CD4-positive, alpha-beta T cell treated with Interleukin-17A for 4 hours (primary cell): ENCODE measurements around the gene GCK.

Experiments
- DNase-seq: peaks from one replicate; pipeline ENCODE4 v3.0.0-alpha.2; 2020; ENCODE audit warnings: mixed read lengths

Gene GCK

GRCh38 chr7:44222074-44222473 is 32.8 kb upstream of the GCK start:
- no peak for DNase-seq

DNA sequence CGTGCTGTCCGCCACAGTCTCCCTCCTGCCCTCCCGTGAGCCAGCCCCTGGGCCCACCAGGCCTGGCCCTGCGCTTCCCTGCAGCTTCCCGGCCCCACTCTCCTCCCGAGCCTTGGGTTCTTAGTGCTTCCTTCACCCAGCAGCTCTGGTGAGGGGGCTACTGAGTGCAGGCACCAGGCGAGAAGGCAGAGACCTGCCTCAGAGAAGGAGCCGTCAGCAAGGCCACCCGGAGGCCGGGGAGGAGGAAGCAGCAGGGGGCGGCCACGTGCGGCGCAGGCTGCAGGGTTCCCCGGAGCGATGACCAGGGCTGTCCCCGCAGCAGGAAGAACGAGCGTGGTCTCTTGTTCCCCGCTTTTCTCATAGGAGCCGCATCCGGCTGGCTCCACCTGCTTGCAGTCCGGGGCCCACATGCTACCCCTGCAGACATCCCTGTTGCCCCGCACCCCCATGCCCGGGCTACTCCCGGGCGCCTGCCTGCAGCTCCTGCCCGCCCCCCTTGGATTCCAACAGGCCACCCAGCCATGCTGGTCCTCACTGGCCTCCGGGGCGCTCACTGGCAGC is 32.1 kb upstream of the GCK start:
- no peak for DNase-seq

DNA sequence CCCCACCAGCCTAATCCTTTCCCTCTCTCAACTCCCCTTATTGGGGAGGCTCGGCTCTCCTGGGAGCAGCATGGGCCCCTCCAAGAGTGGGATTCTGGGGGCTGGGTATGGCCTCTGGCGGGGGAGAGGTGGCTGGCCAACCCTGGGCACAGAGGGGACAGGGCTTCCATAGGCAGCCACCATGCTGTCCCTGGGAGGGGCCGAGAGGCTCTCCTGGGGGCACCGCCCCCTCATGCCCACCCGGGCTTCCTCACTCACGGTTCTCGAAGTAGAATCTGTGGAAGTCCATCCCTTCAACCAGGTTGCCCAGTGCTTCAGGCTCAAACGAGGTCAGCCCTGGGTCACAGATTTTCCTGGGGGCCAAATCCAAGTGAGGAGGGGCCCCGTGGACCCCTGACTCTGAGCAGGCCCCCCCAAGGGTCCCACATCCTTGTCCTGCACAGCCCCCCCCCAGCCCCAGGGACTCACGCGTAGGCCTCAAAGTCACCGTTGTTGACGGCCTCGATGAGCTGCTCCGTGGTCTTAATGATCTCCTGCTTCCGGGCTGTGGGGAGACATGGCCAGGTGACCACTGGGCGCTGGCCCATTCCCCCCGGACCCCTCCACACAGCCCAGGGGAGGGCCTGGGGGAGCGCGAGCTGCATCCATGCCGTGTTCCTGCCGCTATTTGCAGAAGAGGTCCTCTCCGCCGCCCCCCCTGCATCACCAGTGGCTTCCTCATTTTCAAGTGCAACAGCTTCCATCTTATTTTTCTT is 31.3 kb upstream of the GCK start:
- DNase-seq = no peak

DNA sequence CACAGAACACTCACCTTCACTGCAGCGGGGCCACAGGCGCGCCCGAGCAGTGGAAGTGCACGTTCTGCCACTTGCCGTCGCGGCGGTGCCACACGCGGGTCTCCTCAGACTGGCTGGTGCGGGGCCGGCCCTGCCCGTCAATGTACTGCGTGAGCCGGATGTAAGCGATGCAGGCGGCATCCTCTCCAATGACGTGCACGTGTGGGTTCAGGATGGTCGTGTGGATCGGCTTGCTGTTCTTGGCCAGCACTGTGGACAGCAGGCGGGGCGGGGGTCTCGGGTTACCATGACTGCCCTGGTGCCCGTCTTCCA is 30.8 kb upstream of the GCK start:
- DNase-seq = no peak

- DNase-seq = no peak
These were observed 30.3 kb upstream of the GCK start for GRCh38 chr7:44219371-44220045.

DNA sequence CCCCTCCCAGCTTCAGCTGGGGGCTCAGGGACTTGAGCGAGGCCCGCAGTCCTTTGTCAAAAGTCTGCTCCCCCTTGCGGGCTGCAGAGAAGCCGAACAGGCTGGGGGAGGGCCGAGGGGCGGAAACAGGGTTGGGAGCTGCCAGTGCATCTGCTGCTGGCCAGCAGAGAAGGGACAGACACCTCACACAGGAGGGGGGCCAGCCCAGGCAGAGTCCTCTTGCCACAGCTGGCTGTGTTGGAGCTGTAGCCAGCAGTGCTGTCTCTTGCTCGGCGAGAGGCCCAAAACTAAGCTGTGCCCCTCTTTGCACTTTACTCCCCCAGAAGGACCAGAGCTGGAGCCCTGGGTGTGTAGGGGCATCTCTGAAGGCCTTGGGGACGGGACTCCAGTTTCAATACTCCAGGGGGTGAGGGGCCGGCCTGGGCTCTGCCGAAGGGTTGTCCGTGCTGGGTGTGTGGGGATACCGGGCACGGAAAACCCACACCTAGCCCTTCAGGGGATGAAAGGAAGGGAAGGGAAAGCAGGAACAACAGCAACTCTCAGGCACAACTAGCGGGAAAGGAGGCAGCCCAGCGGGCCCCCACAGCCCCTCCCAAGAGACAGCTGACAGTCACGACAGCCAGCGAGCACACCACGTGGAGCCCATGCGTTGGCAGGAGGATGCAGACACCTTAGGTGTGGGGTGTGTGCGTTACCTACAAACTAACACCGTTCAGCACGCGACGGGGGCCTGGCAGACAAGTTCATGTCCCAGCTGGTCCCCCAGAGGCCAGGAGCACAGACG is 29.4 kb upstream of the GCK start:
- DNase-seq = no peak

GRCh38 chr7:44217852-44218402 is 28.7 kb upstream of the GCK start:
- no peak for DNase-seq

GRCh38 chr7:44217223-44217714 is 28.0 kb upstream of the GCK start:
- DNase-seq = no peak

DNA sequence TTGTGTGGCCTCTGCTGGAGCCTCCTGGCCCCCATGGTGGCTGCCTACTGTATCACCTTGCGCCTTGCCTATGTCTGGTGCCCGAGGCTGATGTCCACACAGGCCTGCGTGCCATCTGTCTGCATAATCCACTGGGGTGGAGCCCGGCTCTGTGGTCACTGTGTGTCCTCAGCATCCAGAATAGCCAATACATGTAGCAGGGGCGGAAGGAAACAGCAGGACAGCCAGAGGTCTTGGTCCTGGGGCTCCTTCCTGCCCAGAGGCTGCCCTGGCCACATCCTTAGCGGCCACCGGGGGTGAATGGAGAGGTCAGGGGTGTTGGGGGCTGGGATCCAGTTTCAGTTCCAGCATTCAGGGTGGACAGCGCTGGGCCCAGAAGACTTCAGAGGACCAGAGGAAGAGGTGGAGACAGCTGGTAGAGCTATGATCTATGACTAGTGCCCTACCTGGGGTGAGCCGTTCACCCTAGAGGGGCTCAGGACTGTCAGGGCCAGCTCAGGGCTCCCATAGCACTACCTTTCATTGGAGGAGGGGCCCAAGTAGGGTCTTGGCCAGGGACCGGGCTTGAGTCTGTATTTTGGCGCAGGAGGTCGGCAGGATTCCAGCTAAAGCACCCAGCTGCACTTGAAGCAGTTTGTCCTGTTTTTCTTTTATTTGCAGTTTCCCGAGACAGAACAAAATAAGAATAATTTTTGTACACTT is 27.4 kb upstream of the GCK start:
- DNase-seq = no peak

- DNase-seq = no peak
These were observed 26.8 kb upstream of the GCK start for GRCh38 chr7:44216019-44216418.

DNA sequence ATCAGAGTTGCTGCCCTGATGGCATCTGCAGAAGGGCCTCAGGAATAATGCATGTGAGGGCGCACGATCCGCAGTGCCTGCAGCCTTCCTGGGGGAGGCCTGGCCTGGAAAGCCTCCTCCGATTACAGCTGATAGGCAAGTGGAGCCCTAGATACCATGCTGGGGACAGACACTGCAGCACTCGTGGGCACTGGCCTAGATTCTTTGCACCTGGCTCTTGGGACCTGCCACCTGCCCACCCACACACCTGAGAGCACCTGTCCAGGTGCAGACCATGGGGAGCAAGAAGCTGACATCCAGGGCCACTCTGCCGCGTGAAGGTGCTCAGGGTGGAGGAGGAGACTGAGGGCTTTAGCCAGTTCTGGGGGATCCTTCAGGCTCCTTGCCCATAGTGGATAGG is 26.3 kb upstream of the GCK start:
- DNase-seq = no peak

DNA sequence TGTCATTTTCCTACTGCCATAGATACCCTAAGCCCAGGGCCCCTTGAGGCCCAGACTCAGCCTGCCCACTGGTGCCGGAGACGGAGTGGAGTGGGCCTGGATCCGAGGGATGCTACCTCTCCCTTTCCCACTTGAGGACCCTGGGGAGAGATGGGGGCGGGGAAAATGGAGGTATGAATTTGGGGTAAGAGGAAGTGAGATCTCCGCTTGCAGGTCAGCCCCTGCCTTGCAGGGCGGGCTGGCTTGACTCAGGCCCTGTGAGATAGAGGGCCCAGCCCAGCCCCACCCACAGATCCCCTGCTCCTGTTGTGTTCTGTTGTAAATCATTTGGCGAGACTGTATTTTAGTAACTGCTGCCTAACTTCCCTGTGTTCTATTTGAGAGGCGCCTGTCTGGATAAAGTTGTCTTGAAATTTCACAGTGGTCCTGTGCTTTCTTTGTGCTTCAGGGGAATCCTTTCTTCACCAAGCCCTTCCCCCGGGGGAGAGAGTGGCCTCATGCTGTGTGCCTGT is 24.7 kb upstream of the GCK start:
- DNase-seq = no peak

GRCh38 chr7:44213206-44213876 is 24.1 kb upstream of the GCK start:
- no peak for DNase-seq

DNA sequence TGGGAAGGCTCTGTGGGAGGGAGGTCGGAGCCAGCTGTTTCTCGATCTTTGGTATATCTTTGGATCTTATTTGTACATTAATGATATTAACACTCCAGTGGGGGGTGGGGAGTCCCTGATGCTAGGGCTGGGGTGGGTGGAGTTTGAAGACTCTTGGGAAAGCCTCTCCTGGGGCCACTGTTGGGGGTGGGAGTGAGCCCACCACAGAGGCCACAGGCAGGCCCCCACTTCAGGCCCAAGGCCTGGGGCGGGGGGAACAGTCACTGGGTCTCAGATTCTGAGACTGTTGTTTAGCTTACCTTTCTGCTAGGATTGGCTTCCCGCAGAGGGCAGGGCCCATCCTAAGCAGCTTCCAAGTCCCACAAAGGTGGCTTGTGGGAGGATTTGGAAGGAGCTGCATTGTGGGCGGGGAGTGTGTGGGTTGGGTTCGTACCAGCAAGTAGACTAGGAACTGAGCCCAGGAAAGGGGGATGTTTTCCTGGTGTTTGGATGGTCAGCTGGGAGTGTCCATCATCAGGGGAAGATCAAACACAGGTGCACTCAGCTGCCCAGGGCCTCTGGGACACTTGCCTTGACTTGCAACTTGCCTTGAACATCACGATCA is 23.4 kb upstream of the GCK start:
- DNase-seq = no peak

GRCh38 chr7:44212018-44212417 is 22.8 kb upstream of the GCK start:
- no peak for DNase-seq

- DNase-seq = no peak
These were observed 22.0 kb upstream of the GCK start for GRCh38 chr7:44211126-44211675.

- DNase-seq = no peak
These were observed 20.9 kb upstream of the GCK start for GRCh38 chr7:44210107-44210506.

DNA sequence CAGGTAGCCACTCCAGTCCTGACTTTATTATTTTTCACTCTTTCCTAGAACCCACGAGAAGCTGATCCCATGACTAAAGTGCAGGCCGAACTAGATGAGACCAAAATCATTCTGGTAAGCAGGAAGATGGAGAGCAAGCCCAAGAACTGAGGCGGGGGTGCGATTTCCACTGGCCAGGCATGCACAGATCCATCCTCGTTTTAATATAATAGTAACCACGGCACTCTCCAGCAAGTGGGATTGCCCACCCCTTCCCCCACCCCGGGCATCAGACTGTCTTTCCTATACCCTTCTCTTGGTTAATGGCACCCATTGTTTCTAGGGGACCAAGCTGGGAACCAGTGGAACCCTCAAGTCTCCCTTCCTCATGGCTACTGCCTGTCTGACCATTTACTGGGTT is 18.8 kb upstream of the GCK start:
- no peak for DNase-seq

GRCh38 chr7:44206008-44206407 is 16.8 kb upstream of the GCK start:
- DNase-seq = no peak

- DNase-seq = no peak
These were observed 12.6 kb upstream of the GCK start for GRCh38 chr7:44201813-44202212.
